IMR-90 (cell line): ENCODE measurements around the gene NUP54. TPM values are rescaled to one million over a fixed set of nuclear protein-coding genes. Genes with fewer than 3 reads are reported as not detected.

Experiments
- ATAC-seq: fragments of 200-7000 bp; cut with Tn5 transposase; 2 replicates; pipeline ENCODE4 v1.9.1; 2020; ENCODE audit warnings: low read depth, mild to moderate bottlenecking, moderate library complexity
- BruUV-seq: library from RNA; stranded (reverse); fragments of 400-500 nt; replicated peaks from 2 replicates; lab custom pipeline; 2021; lab: Mats Ljungman, UMichigan
- CTCF ChIA-PET: fragments of 300-600 bp; formaldehyde crosslinking; extraction: SDS; loops from one replicate; lab custom pipeline; 2021; ENCODE audit warnings: antibody characterized with exemption; lab: Yijun Ruan, JAX
- POLR2A ChIA-PET: fragments of 300-600 bp; sonication (Branson Sonifier 250); formaldehyde crosslinking; loops from one replicate; lab custom pipeline; 2022; ENCODE audit warnings: antibody characterized with exemption; ENCODE audit not compliant: unreplicated experiment; lab: Charles Lee
- DNase-seq: peaks from one replicate; pipeline ENCODE4 v3.0.0; 2013
- H2AFZ ChIP-seq: replicated peaks from 2 replicates; pipeline ENCODE3; 2013; ENCODE audit warnings: low read length, mild to moderate bottlenecking; ENCODE audit not compliant: poor library complexity
- H2AK5ac ChIP-seq: 2 replicates; pipeline ENCODE4 v1.6.1; 2013; ENCODE audit warnings: low read depth, low read length, inconsistent platforms
- H2AK9ac ChIP-seq: replicated peaks from 2 replicates; pipeline ENCODE3; 2013; ENCODE audit warnings: mild to moderate bottlenecking, low read depth, low read length, moderate library complexity; ENCODE audit not compliant: poor library complexity
- H2BK120ac ChIP-seq: 2 replicates; pipeline ENCODE4 v1.6.1; 2013; ENCODE audit warnings: low read depth, low read length, inconsistent platforms
- H2BK15ac ChIP-seq: 3 replicates; pipeline ENCODE4 v1.6.1; 2013; ENCODE audit warnings: low read depth, low read length, inconsistent platforms
- H2BK20ac ChIP-seq: 2 replicates; pipeline ENCODE4 v1.6.1; 2013; ENCODE audit warnings: low read depth, mild to moderate bottlenecking, inconsistent platforms, low read length, moderate library complexity
- H2BK5ac ChIP-seq: 2 replicates; pipeline ENCODE4 v1.6.1; 2013; ENCODE audit warnings: mild to moderate bottlenecking, low read depth, low read length, inconsistent platforms; ENCODE audit not compliant: poor library complexity, severe bottlenecking
- H3K14ac ChIP-seq: replicated peaks from 2 replicates; pipeline ENCODE4 v1.6.1; 2013; ENCODE audit warnings: low read depth, low read length, inconsistent platforms
- H3K18ac ChIP-seq: 2 replicates; pipeline ENCODE4 v1.6.1; 2013; ENCODE audit warnings: low read depth, low read length, control low read depth
- H3K23ac ChIP-seq: 2 replicates; pipeline ENCODE4 v1.6.1; 2013; ENCODE audit warnings: low read depth, low read length, inconsistent platforms
- H3K27ac ChIP-seq: 2 replicates; pipeline ENCODE4 v1.5.1; 2013; ENCODE audit warnings: mild to moderate bottlenecking, control low read depth, low read length; ENCODE audit not compliant: insufficient read depth
- H3K27me3 ChIP-seq: 2 replicates; pipeline ENCODE4 v1.6.1; 2013; ENCODE audit warnings: low read length; ENCODE audit not compliant: control insufficient read depth, insufficient read depth
- H3K36me3 ChIP-seq: 2 replicates; pipeline ENCODE4 v1.6.1; 2013; ENCODE audit warnings: low read length, mixed read lengths; ENCODE audit not compliant: control insufficient read depth, insufficient read depth
- H3K4ac ChIP-seq: 2 replicates; pipeline ENCODE4 v1.6.1; 2013; ENCODE audit warnings: low read depth, low read length, inconsistent platforms
- H3K4me1 ChIP-seq: 2 replicates; pipeline ENCODE4 v1.6.1; 2013; ENCODE audit warnings: low read length, mixed read lengths; ENCODE audit not compliant: control insufficient read depth, insufficient read depth
- H3K4me2 ChIP-seq: 2 replicates; pipeline ENCODE4 v1.6.1; 2013; ENCODE audit warnings: low read depth, mild to moderate bottlenecking, control low read depth, low read length, moderate library complexity
- H3K4me3 ChIP-seq: 2 replicates; pipeline ENCODE4 v1.5.1; 2013; ENCODE audit warnings: low read depth, mild to moderate bottlenecking, control low read depth, low read length, moderate library complexity; ENCODE audit not compliant: insufficient read depth
- H3K56ac ChIP-seq: 2 replicates; pipeline ENCODE4 v1.6.1; 2013; ENCODE audit warnings: low read length, inconsistent platforms; ENCODE audit not compliant: insufficient read depth; ENCODE audit errors: extremely low read depth
- H3K79me1 ChIP-seq, 2 experiments: 2 replicates each; pipeline ENCODE4 v1.6.1; 2013; ENCODE audit warnings: low read length in 2 of 2, inconsistent platforms in 1 of 2, low read depth in 1 of 2
- H3K9ac ChIP-seq: 2 replicates; pipeline ENCODE4 v1.6.1; 2013; ENCODE audit warnings: low read depth, low read length, control low read depth
- H3K9me1 ChIP-seq: 2 replicates; pipeline ENCODE4 v1.6.1; 2013; ENCODE audit warnings: low read length, inconsistent platforms; ENCODE audit not compliant: insufficient read depth
- H3K9me3 ChIP-seq: 2 replicates; pipeline ENCODE4 v1.6.1; 2013; ENCODE audit warnings: low read length; ENCODE audit not compliant: control insufficient read depth, insufficient read depth
- H4K20me1 ChIP-seq: 2 replicates; pipeline ENCODE4 v1.6.1; 2013; ENCODE audit warnings: low read length, inconsistent platforms; ENCODE audit not compliant: insufficient read depth
- H4K5ac ChIP-seq: 2 replicates; pipeline ENCODE4 v1.6.1; 2013; ENCODE audit warnings: mild to moderate bottlenecking, low read depth, low read length, control low read depth
- H4K8ac ChIP-seq, 2 experiments: 2 replicates each; pipeline ENCODE4 v1.6.1; 2013; ENCODE audit warnings: low read depth in 2 of 2, low read length in 2 of 2, control low read depth in 1 of 2, inconsistent platforms in 1 of 2
- H4K91ac ChIP-seq: 2 replicates; pipeline ENCODE4 v1.6.1; 2013; ENCODE audit warnings: low read depth, low read length, inconsistent platforms; ENCODE audit not compliant: insufficient read depth
- BHLHE40 ChIP-seq: fragments of 150-350 bp; IDR thresholded peaks from 2 replicates; pipeline ENCODE4 v1.6.1; 2016; ENCODE audit warnings: mild to moderate bottlenecking, low read depth, low read length
- MXI1 ChIP-seq: IDR thresholded peaks from 2 replicates; pipeline ENCODE4 v1.6.1; 2012; ENCODE audit warnings: low read depth, mild to moderate bottlenecking, low read length, moderate library complexity, borderline replicate concordance
- WGBS, 2 experiments: methylation state at CpG; one replicate each; pipeline versions ENCODE4 v1.1.5 to v1.1.7; 2013; ENCODE audit warnings: missing lambda C conversion rate in 2 of 2; ENCODE audit not compliant: insufficient read length in 1 of 2; ENCODE audit errors: extremely low coverage in 2 of 2; 5-methylcytosine and 5-hydroxymethylcytosine counted together
- dilution Hi-C: fragments of 300-500 bp; cut with HindIII; formaldehyde crosslinking; loops from one replicate; pipeline ENCODE4 v1.14.3; 2018; ENCODE audit warnings: low sequenced_read_pairs; ENCODE audit not compliant: unreplicated experiment
- in situ Hi-C: fragments of 300-500 bp; cut with MboI; formaldehyde crosslinking; loops from 3 replicates; pipeline ENCODE4 v1.14.3; 2019; ENCODE audit warnings: low sequenced_read_pairs, inconsistent platforms, mixed read lengths
- intact Hi-C: fragments of 100-400 bp; cut with micrococcal nuclease; formaldehyde crosslinking; loops from 2 replicates; pipeline ENCODE4 v1.10.0; 2022
- polyA plus RNA-seq, 3 experiments: library from polyadenylated mRNA; depleted of rRNA; stranded (reverse); fragments of >200 nt; gene quantifications; 2 replicates each; pipeline ENCODE4 v1.2.3, GENCODE V29; 2012; ENCODE audit warnings: low replicate concordance in 1 of 3
- total RNA-seq: library from RNA; depleted of rRNA; stranded (reverse); fragments of >200 nt; gene quantifications from 2 replicates; pipeline ENCODE4 v1.2.3, GENCODE V29; 2012

Gene NUP54
- total and polyA plus RNA-seq, 2 of the 4 experiments (the other 2 are of a cell fraction) = 24.6 to 44.4 TPM

DNA sequence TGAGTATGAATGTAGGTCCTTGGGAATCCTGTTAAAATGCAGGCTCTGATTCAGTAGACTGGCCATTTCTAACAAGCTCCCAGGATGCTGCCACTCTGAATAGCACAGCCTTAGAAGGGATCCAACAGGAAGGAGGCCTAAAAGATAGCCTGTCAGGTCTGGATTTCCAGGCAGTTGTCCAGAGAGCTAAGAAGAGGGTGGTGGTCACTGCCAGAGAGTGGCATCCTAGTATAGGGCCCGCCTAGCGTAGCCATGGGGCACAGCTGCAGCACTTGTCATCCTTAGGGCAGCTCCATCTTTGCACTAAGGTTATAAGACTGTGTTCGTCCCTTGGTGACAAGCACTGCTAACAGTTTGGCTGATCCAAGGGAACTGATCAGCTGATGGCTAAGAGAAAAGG is 20.5 kb upstream of the NUP54 start:
- Histone ChIP-seq H3K27ac (no peak overlapping the region), H4K5ac (no peak overlapping the region), H2BK15ac (no peak overlapping the region), H3K18ac (no peak overlapping the region), H3K4ac (no peak overlapping the region), H3K9me3 (no peaks in the 10 kb centered on the region), H2BK120ac (no peak overlapping the region), H4K91ac (no peak overlapping the region), H3K9me1 (no peaks in the 10 kb centered on the region; the same call in 1 of the 2 replicates), H3K79me1 (peaks cover 3 to 4% of the 10 kb centered on the region in 2 experiments; a peak in 2 of 4 replicates), H3K27me3 (no peaks in the 10 kb centered on the region), H4K8ac (no peak overlapping the region), H2AK9ac (no peak overlapping the region), H3K56ac (no peak overlapping the region), H3K9ac (no peak overlapping the region), H2BK5ac (no peak overlapping the region), H3K14ac (no peak overlapping the region), H3K36me3 (peaks cover 33% of the 10 kb centered on the region), H3K4me3 (no peak overlapping the region), H2AK5ac (no peak overlapping the region), H2BK20ac (no peak overlapping the region), H3K4me1 (no peaks in the 10 kb centered on the region), H3K4me2 (no peak overlapping the region), H3K23ac (no peak overlapping the region), H2AFZ (no peak overlapping the region), H4K20me1 (no peaks in the 10 kb centered on the region)
- POLR2A ChIA-PET = no interaction called here
- in situ Hi-C loops (no loop called here), dilution Hi-C loops (no loop called here), intact Hi-C loops (no loop called here)
- TF ChIP-seq MXI1 (no peak), BHLHE40 (no peak)
- DNase-seq (no peak), ATAC-seq (no peak)
- WGBS, 2 experiments = 100% methylated on average over 2 of the region's 3 CpGs; no CpG with 5 or more reads in 1 of the 2 experiments
- no TSS peak for BruUV-seq
- CTCF ChIA-PET = no interaction called here
